CD4-positive, alpha-beta T cell (primary cell): ENCODE data around the gene ARRDC1. TPM values are rescaled to one million over a fixed set of nuclear protein-coding genes. Genes with fewer than 3 reads are reported as not detected.

Source experiments
- ATAC-seq: fragments of 200-7000 bp; cut with Tn5 transposase; one replicate; pipeline ENCODE4 v1.10.0; 2022; ENCODE audit warnings: mild to moderate bottlenecking; ENCODE audit not compliant: poor library complexity
- CTCF ChIA-PET: fragments of 350-600 bp; sonication (Branson Sonifier 250); formaldehyde crosslinking; loops from one replicate; lab custom pipeline; 2021; ENCODE audit warnings: antibody characterized with exemption, inconsistent platforms; lab: Charles Lee
- POLR2A ChIA-PET: fragments of 350-600 bp; sonication (Branson Sonifier 250); formaldehyde crosslinking; loops from one replicate; lab custom pipeline; 2021; ENCODE audit warnings: antibody characterized with exemption, inconsistent platforms; lab: Charles Lee
- DNase-seq, 14 experiments: peaks; one replicate each; pipeline ENCODE4 v3.0.0-alpha.2; 2013 to 2020; ENCODE audit warnings: mixed read lengths in 2 of 14
- H3K27ac ChIP-seq, 2 donors: one replicate each; pipeline versions ENCODE4 v1.5.1 to v1.7.0; 2013; ENCODE audit warnings: low read length in 2 of 2, low read depth in 1 of 2, mild to moderate bottlenecking in 1 of 2
- H3K27me3 ChIP-seq, 2 experiments: 1 replicate in 1 of 2; 2 replicates in 1 of 2; pipeline versions ENCODE4 v1.6.1 to v1.7.0; 2013; ENCODE audit warnings: low read length in 2 of 2, control low read depth in 1 of 2, mild to moderate bottlenecking in 1 of 2, moderate library complexity in 1 of 2; ENCODE audit not compliant: insufficient read depth in 2 of 2, control insufficient read depth in 1 of 2
- H3K36me3 ChIP-seq: one replicate; pipeline ENCODE4 v1.6.1; 2013; ENCODE audit warnings: low read length, control low read depth; ENCODE audit not compliant: insufficient read depth
- H3K4me1 ChIP-seq: one replicate; pipeline ENCODE4 v1.6.1; 2013; ENCODE audit warnings: low read length, control low read depth; ENCODE audit not compliant: insufficient read depth
- H3K4me3 ChIP-seq: one replicate; pipeline ENCODE4 v1.5.1; 2013; ENCODE audit warnings: mild to moderate bottlenecking, low read length, moderate library complexity
- H3K9me3 ChIP-seq, 2 experiments: 1 replicate in 1 of 2; 2 replicates in 1 of 2; pipeline versions ENCODE4 v1.6.1 to v1.7.0; 2013; ENCODE audit warnings: low read length in 2 of 2, mild to moderate bottlenecking in 2 of 2, control low read depth in 1 of 2, moderate library complexity in 1 of 2; ENCODE audit not compliant: control insufficient read depth in 1 of 2, insufficient read depth in 1 of 2
- H3K27ac Mint-ChIP-seq: one replicate; pipeline ENCODE4 v1.8.0; 2020; ENCODE audit warnings: mixed read lengths
- H3K27me3 Mint-ChIP-seq: one replicate; pipeline ENCODE4 v1.8.0; 2021; ENCODE audit warnings: mixed read lengths
- H3K36me3 Mint-ChIP-seq: one replicate; pipeline ENCODE4 v1.8.0; 2021; ENCODE audit warnings: low read depth, mixed read lengths
- H3K4me1 Mint-ChIP-seq: one replicate; pipeline ENCODE4 v1.8.0; 2021; ENCODE audit warnings: low read depth, mixed read lengths
- H3K4me3 Mint-ChIP-seq: one replicate; pipeline ENCODE4 v1.8.0; 2020; ENCODE audit warnings: mild to moderate bottlenecking, mixed read lengths
- H3K9me3 Mint-ChIP-seq: one replicate; pipeline ENCODE4 v1.8.0; 2020; ENCODE audit warnings: mixed read lengths
- intact Hi-C, 2 experiments: fragments of 100-400 bp; cut with DNase I in 1 of 2; cut with micrococcal nuclease in 1 of 2; formaldehyde crosslinking; loops; one replicate each; pipeline versions ENCODE4 v1.15.1 to v1.9.0; 2023 to 2025; cut with DNase I, micrococcal nuclease
- total RNA-seq, 174 experiments: library from RNA in 2 of 174; stranded (reverse) in 2 of 174; gene quantifications; one replicate each; pipeline ENCODE4 v1.2.3 and lab custom pipeline; 2021 to 2026
- TF ChIP-seq, protein P1 (sequence below): fragments of 200-600 bp; IDR thresholded peaks from one replicate; pipeline ENCODE4 v1.8.0; 2022; ENCODE audit warnings: antibody characterized with exemption, mild to moderate bottlenecking

ARRDC1 gene
- total RNA-seq, 2 experiments from 2014 or later: 45.5 to 50.7 TPM

DNA sequence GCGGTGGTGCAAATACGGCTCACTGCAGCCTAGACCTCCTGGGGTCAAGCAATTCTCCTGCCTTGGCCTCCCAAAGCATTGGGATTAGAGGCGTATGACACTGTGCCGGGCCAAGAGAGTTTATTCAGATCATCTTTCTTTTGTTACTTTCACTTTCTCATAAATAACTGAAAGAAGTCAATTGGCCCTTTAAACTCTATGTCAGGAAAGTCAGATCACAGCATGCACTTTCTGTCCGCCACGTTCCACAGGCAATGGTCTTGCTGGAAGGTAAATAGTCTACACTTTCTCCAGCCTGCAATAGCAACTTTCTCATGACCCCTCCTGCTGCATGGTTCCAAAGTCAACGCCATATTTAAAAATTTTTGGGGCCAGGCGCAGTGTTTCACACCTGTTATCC, 6.5 kb upstream of the ARRDC1 start:
- H3K4me3 Mint-ChIP-seq: no peak overlapping the region
- Histone ChIP-seq H3K4me3 (no peak overlapping the region), H3K9me3 (no peaks in the 10 kb centered on the region), H3K27ac (no peak overlapping the region), H3K27me3 (no peaks in the 10 kb centered on the region), H3K4me1 (no peaks in the 10 kb centered on the region), H3K36me3 (no peaks in the 10 kb centered on the region)
- no peak for DNase-seq
- TF ChIP-seq, protein P1, sequence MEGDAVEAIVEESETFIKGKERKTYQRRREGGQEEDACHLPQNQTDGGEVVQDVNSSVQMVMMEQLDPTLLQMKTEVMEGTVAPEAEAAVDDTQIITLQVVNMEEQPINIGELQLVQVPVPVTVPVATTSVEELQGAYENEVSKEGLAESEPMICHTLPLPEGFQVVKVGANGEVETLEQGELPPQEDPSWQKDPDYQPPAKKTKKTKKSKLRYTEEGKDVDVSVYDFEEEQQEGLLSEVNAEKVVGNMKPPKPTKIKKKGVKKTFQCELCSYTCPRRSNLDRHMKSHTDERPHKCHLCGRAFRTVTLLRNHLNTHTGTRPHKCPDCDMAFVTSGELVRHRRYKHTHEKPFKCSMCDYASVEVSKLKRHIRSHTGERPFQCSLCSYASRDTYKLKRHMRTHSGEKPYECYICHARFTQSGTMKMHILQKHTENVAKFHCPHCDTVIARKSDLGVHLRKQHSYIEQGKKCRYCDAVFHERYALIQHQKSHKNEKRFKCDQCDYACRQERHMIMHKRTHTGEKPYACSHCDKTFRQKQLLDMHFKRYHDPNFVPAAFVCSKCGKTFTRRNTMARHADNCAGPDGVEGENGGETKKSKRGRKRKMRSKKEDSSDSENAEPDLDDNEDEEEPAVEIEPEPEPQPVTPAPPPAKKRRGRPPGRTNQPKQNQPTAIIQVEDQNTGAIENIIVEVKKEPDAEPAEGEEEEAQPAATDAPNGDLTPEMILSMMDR: no peak
- H3K4me1 Mint-ChIP-seq: peaks cover 9% of the 10 kb centered on the region
- no peaks in the 10 kb centered on the region for H3K36me3 Mint-ChIP-seq
- no peak overlapping the region for H3K27ac Mint-ChIP-seq
- no peak for ATAC-seq
- POLR2A ChIA-PET: interaction anchor here (0.5 kb wide), 1 partner anchor 30 kb away, joined by 5 read pairs; no protein-coding TSS in a partner anchor
- intact Hi-C loops: no loop called here
- CTCF ChIA-PET: no interaction called here
- H3K27me3 Mint-ChIP-seq: no peaks in the 10 kb centered on the region
- H3K9me3 Mint-ChIP-seq: no peaks in the 10 kb centered on the region

DNA sequence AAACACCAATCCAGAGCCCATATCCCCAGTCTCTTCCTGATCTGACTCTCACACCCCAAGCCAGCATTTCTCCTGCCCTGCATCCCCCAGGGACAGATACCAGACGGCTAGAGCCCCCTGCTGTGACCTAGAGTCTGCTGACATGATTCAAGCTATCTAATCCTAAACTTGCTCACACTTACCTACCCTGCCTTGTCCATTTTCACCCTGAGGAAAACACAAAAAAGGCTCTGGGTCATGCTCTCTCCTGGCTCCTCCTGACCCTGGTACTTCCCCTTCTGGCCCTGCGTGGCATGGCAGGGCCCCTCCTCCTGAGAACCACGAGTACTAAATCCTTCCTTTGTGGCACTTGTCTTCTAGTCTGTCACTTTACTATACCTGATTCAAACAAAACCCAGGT, 2.8 kb upstream of the ARRDC1 start:
- Histone ChIP-seq H3K36me3 (no peaks in the 10 kb centered on the region), H3K27ac (no peak overlapping the region), H3K27me3 (no peaks in the 10 kb centered on the region), H3K4me3 (no peak overlapping the region), H3K9me3 (no peaks in the 10 kb centered on the region), H3K4me1 (peaks cover 22% of the 10 kb centered on the region)
- H3K4me1 Mint-ChIP-seq: peaks cover 21% of the 10 kb centered on the region
- DNase-seq: peak in 2 of 14 experiments; percentile 40 to 41
- ChIA-PET POLR2A (no interaction called here), CTCF (no interaction called here)
- H3K36me3 Mint-ChIP-seq: no peaks in the 10 kb centered on the region
- TF ChIP-seq, protein P1: no peak
- H3K4me3 Mint-ChIP-seq: peak overlapping the region; percentile 74
- no peak overlapping the region for H3K27ac Mint-ChIP-seq
- no peaks in the 10 kb centered on the region for H3K27me3 Mint-ChIP-seq
- no peaks in the 10 kb centered on the region for H3K9me3 Mint-ChIP-seq
- ATAC-seq: no peak
- intact Hi-C loops: loop anchor here in 1 of 2 experiments (10.0 kb wide), 1 partner anchor 508 kb away; no protein-coding TSS in a partner anchor

DNA sequence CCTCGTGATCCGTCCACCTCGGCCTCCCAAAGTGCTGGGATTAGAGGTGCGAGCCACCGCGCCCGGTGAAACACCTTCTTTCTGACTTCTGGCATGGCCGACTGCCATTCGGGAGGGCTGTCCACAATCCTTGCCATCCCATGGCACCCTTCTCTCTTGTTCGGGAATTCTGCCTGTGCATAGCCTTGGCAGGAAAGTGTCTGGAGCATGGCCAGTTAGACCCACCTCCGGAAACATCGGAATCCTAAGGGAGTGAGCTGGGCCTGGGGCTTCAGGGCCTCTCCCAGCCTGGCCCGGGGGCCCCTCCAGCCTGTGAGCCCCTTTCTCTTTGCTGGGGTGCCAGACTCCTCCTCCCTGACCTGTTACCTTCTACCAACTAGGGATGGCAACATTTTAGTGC, 1.6 kb upstream of the ARRDC1 start:
- POLR2A ChIA-PET: no interaction called here
- Mint-ChIP-seq H3K36me3 (no peaks in the 10 kb centered on the region), H3K4me3 (peak overlapping the region; percentile 70), H3K4me1 (peaks cover 22% of the 10 kb centered on the region), H3K27ac (no peak overlapping the region), H3K27me3 (no peaks in the 10 kb centered on the region), H3K9me3 (no peaks in the 10 kb centered on the region)
- H3K27me3 ChIP-seq: no peaks in the 10 kb centered on the region
- CTCF ChIA-PET: no interaction called here
- peaks cover 4% of the 10 kb centered on the region for H3K36me3 ChIP-seq
- H3K4me3 ChIP-seq: no peak overlapping the region
- intact Hi-C loops: loop anchor here (2.0 to 10.0 kb wide), 2 partner anchors 15 to 509 kb away; partner anchors contain the start of gene EHMT1 (in 1 of the 2)
- no peak for DNase-seq
- H3K27ac ChIP-seq: no peak overlapping the region
- no peaks in the 10 kb centered on the region for H3K9me3 ChIP-seq
- TF ChIP-seq, protein P1: no peak
- no peak for ATAC-seq
- peaks cover 31% of the 10 kb centered on the region for H3K4me1 ChIP-seq
